SK-N-SH (cell line): ENCODE results near the gene IGF1R. TPM values are rescaled to one million over a fixed set of nuclear protein-coding genes. Genes with fewer than 3 reads are reported as not detected.

Source experiments
- CTCF ChIA-PET: fragments of 300-600, 350-600 bp; formaldehyde crosslinking; extraction: SDS; loops from one replicate; lab custom pipeline; 2021; lab: Yijun Ruan, JAX
- POLR2A ChIA-PET: fragments of 350-600 bp; sonication (Branson Sonifier 250); formaldehyde crosslinking; extraction: SDS; loops from one replicate; lab custom pipeline; 2020; ENCODE audit warnings: antibody characterized with exemption, inconsistent platforms; lab: Yijun Ruan, JAX
- DNase-seq: peaks from one replicate; pipeline ENCODE4 v3.0.0; 2012
- H2AFZ ChIP-seq: fragments of 200-600 bp; sonication (generic); 2 replicates; pipeline ENCODE4 v1.8.1; 2016; ENCODE audit warnings: antibody characterized with exemption, mild to moderate bottlenecking, low read depth
- H3F3A ChIP-seq: fragments of 200-600 bp; sonication (generic); replicated peaks from 2 replicates; pipeline ENCODE3; 2016; ENCODE audit warnings: antibody characterized with exemption, mild to moderate bottlenecking; ENCODE audit not compliant: insufficient read depth
- H3K27ac ChIP-seq, 2 experiments: fragments of 200-500 bp in 1 of 2; fragments of 200-600 bp in 1 of 2; sonication (Bioruptor generic) in 1 of 2; sonication (generic), shearing (Covaris generic) in 1 of 2; 2 replicates each; pipeline versions ENCODE4 v1.5.1 to v1.6.1; 2014 to 2016; ENCODE audit warnings: low read depth in 2 of 2, inconsistent platforms in 1 of 2, low read length in 1 of 2, mild to moderate bottlenecking in 1 of 2, mixed read lengths in 1 of 2
- H3K27me3 ChIP-seq: fragments of 200-600 bp; sonication (generic), shearing (Covaris generic); 2 replicates; pipeline ENCODE4 v1.6.1; 2016; ENCODE audit warnings: mixed run types; ENCODE audit not compliant: insufficient read depth
- H3K36me3 ChIP-seq, 2 experiments: fragments of 200-500 bp in 1 of 2; fragments of 200-600 bp in 1 of 2; sonication (Bioruptor generic) in 1 of 2; sonication (generic) in 1 of 2; replicated peaks in 1 of 2; 2 replicates each; pipeline versions ENCODE3 to v1.5.1; 2014 to 2016; ENCODE audit warnings: low read length in 1 of 2, mild to moderate bottlenecking in 1 of 2; ENCODE audit not compliant: insufficient read depth in 2 of 2, control insufficient read depth in 1 of 2
- H3K4me1 ChIP-seq, 2 experiments: fragments of 200-500 bp in 1 of 2; fragments of 200-600 bp in 1 of 2; sonication (Bioruptor generic) in 1 of 2; sonication (generic), shearing (Covaris generic) in 1 of 2; 2 replicates each; pipeline versions ENCODE4 v1.5.1 to v1.6.1; 2014 to 2016; ENCODE audit warnings: low read depth in 1 of 2, low read length in 1 of 2, mixed run types in 1 of 2; ENCODE audit not compliant: insufficient read depth in 2 of 2, control insufficient read depth in 1 of 2
- H3K4me2 ChIP-seq: fragments of 200-600 bp; sonication (generic), shearing (Covaris generic); 2 replicates; pipeline ENCODE4 v1.6.1; 2017; ENCODE audit warnings: mixed run types
- H3K4me3 ChIP-seq, 2 experiments: fragments of 200-500 bp in 1 of 2; fragments of 200-600 bp in 1 of 2; sonication (Bioruptor generic) in 1 of 2; sonication (generic), shearing (Covaris generic) in 1 of 2; 2 replicates each; pipeline versions ENCODE4 v1.5.1 to v1.8.1; 2014 to 2016; ENCODE audit warnings: low read depth in 2 of 2, inconsistent platforms in 1 of 2, low read length in 1 of 2, mild to moderate bottlenecking in 1 of 2, mixed read lengths in 1 of 2, moderate library complexity in 1 of 2
- H3K79me2 ChIP-seq: fragments of 200-600 bp; sonication (generic); 2 replicates; pipeline ENCODE4 v1.8.1; 2017; ENCODE audit warnings: mild to moderate bottlenecking; ENCODE audit not compliant: insufficient read depth
- H3K9ac ChIP-seq: fragments of 200-600 bp; sonication (generic); 2 replicates; pipeline ENCODE4 v1.6.1; 2017; ENCODE audit warnings: mixed run types
- H3K9me2 ChIP-seq: fragments of 200-600 bp; sonication (generic); 2 replicates; pipeline ENCODE4 v1.6.1; 2017; ENCODE audit warnings: mixed run types
- H3K9me3 ChIP-seq: fragments of 200-600 bp; sonication (generic); 2 replicates; pipeline ENCODE4 v1.6.1; 2017; ENCODE audit warnings: mixed run types, mild to moderate bottlenecking, moderate library complexity
- H4K20me1 ChIP-seq: fragments of 200-600 bp; sonication (generic); 2 replicates; pipeline ENCODE4 v1.6.1; 2017; ENCODE audit warnings: mild to moderate bottlenecking, mixed run types; ENCODE audit not compliant: insufficient read depth
- CHD2 ChIP-seq: fragments of 150-350 bp; IDR thresholded peaks from 2 replicates; pipeline ENCODE4 v1.6.1; 2018; ENCODE audit warnings: low read length; ENCODE audit not compliant: partially characterized antibody
- EP300 ChIP-seq, 2 experiments: IDR thresholded peaks; 2 replicates each; pipeline versions ENCODE4 v1.4.0 to v1.6.1; 2012; ENCODE audit warnings: borderline replicate concordance in 1 of 2, low read depth in 1 of 2, low read length in 1 of 2
- EZH2phosphoT487 ChIP-seq: fragments of 200-600 bp; sonication (generic); IDR thresholded peaks from 2 replicates; pipeline ENCODE4 v1.6.1; 2017; ENCODE audit warnings: low read depth, mixed run types, mild to moderate bottlenecking, antibody characterized with exemption, moderate library complexity, borderline replicate concordance
- FOSL2 ChIP-seq: IDR thresholded peaks from 2 replicates; pipeline ENCODE4 v1.4.0; 2012; ENCODE audit warnings: low read depth, mild to moderate bottlenecking, moderate library complexity, borderline replicate concordance
- FOXM1 ChIP-seq: IDR thresholded peaks from 2 replicates; pipeline ENCODE4 v1.4.0; 2012; ENCODE audit warnings: low read depth, mild to moderate bottlenecking
- GABPA ChIP-seq: IDR thresholded peaks from 2 replicates; pipeline ENCODE4 v1.4.0; 2012; ENCODE audit warnings: low read depth, mild to moderate bottlenecking
- GATA2 ChIP-seq: sonication (generic); formaldehyde crosslinking; IDR thresholded peaks from 2 replicates; pipeline ENCODE4 v1.5.0; 2020; ENCODE audit warnings: mild to moderate bottlenecking, missing genetic modification reagents
- JUND ChIP-seq: IDR thresholded peaks from 2 replicates; pipeline ENCODE4 v1.4.0; 2012
- MAX ChIP-seq: IDR thresholded peaks from 2 replicates; pipeline ENCODE4 v1.4.0; 2012; ENCODE audit warnings: low read depth
- MEF2A ChIP-seq: IDR thresholded peaks from 2 replicates; pipeline ENCODE4 v1.4.0; 2012; ENCODE audit warnings: low read depth, borderline replicate concordance
- MXI1 ChIP-seq: IDR thresholded peaks from 2 replicates; pipeline ENCODE4 v1.6.1; 2012; ENCODE audit warnings: mild to moderate bottlenecking, low read depth, low read length, improper control_type of control experiment
- NFIC ChIP-seq: IDR thresholded peaks from 2 replicates; pipeline ENCODE4 v1.4.0; 2012; ENCODE audit warnings: borderline replicate concordance
- NRF1 ChIP-seq: IDR thresholded peaks from 2 replicates; pipeline ENCODE4 v1.6.1; 2012; ENCODE audit warnings: low read depth, mild to moderate bottlenecking, low read length
- PBX3 ChIP-seq: IDR thresholded peaks from 2 replicates; pipeline ENCODE4; 2012
- POLR2AphosphoS5 ChIP-seq: IDR thresholded peaks from 2 replicates; pipeline ENCODE4 v1.6.1; 2012; ENCODE audit warnings: low read depth, low read length
- RCOR1 ChIP-seq: fragments of 150-350 bp; IDR thresholded peaks from 2 replicates; pipeline ENCODE4 v1.6.1; 2017; ENCODE audit warnings: antibody characterized with exemption, low read length
- RXRA ChIP-seq: IDR thresholded peaks from 2 replicates; pipeline ENCODE4 v1.4.0; 2012; ENCODE audit warnings: low read depth, mild to moderate bottlenecking, borderline replicate concordance
- TAF1 ChIP-seq: IDR thresholded peaks from 2 replicates; pipeline ENCODE4 v1.6.1; 2012; ENCODE audit warnings: low read depth, mild to moderate bottlenecking, low read length, moderate library complexity, borderline replicate concordance
- TCF12 ChIP-seq: IDR thresholded peaks from 2 replicates; pipeline ENCODE4 v1.4.0; 2012
- TEAD4 ChIP-seq: IDR thresholded peaks from 2 replicates; pipeline ENCODE4 v1.4.0; 2012; ENCODE audit warnings: mild to moderate bottlenecking, borderline replicate concordance; ENCODE audit not compliant: insufficient read depth
- USF1 ChIP-seq: IDR thresholded peaks from 2 replicates; pipeline ENCODE4 v1.4.0; 2012; ENCODE audit warnings: low read depth, borderline replicate concordance
- USF2 ChIP-seq: fragments of 150-350 bp; IDR thresholded peaks from 2 replicates; pipeline ENCODE4 v1.6.1; 2017; ENCODE audit warnings: antibody characterized with exemption, low read length, low read depth, borderline replicate concordance
- ZBTB33 ChIP-seq: IDR thresholded peaks from 2 replicates; pipeline ENCODE4 v1.4.0; 2012; ENCODE audit warnings: low read depth, borderline replicate concordance
- WGBS: methylation state at CpG from one replicate; pipeline ENCODE4 v1.1.6; 2017; ENCODE audit warnings: low lambda C conversion rate; 5-methylcytosine and 5-hydroxymethylcytosine counted together
- polyA plus RNA-seq, 3 experiments: library from polyadenylated mRNA; depleted of rRNA; stranded (reverse); fragments of >200 nt; gene quantifications; 2 replicates each; pipeline ENCODE4 v1.2.3, GENCODE V29; 2012

IGF1R gene
- polyA plus RNA-seq, 1 of the 3 experiments (the other 2 are of a cell fraction), result 9.5 TPM

GRCh38 chr15:98983334-98983733 is 335.0 kb downstream of the IGF1R start:
- no peaks in the 10 kb centered on the region for H3K79me2 ChIP-seq
- 43% methylated on average over 2 of the region's 2 CpGs for WGBS
- POLR2A ChIA-PET, result no interaction called here
- H3F3A ChIP-seq, result peaks cover 3% of the 10 kb centered on the region
- no peaks in the 10 kb centered on the region for H3K9me2 ChIP-seq
- H4K20me1 ChIP-seq, result no peaks in the 10 kb centered on the region
- H2AFZ ChIP-seq, result peak overlapping the region; percentile 45
- H3K27ac ChIP-seq, result peak overlapping the region in 1 of 2 experiments; percentile 20; a peak in 2 of 4 replicates
- H3K27me3 ChIP-seq, result no peaks in the 10 kb centered on the region; the same call in 1 of the 2 replicates
- no peaks in the 10 kb centered on the region for H3K36me3 ChIP-seq
- no peak overlapping the region for H3K9ac ChIP-seq
- DNase-seq, result no peak
- no peaks in the 10 kb centered on the region for H3K9me3 ChIP-seq
- H3K4me1 ChIP-seq, result no peaks in the 10 kb centered on the region
- CTCF ChIA-PET, result no interaction called here
- H3K4me2 ChIP-seq, result no peak overlapping the region
- TF ChIP-seq TCF12 (peak; percentile 19; the same call in 1 of the 2 replicates), USF1 (no peak), GABPA (no peak), RXRA (peak; percentile 66; the same call in 1 of the 2 replicates), POLR2AphosphoS5 (no peak), MEF2A (peak; percentile 56; the same call in 1 of the 2 replicates), NFIC (peak; percentile 46; the same call in 1 of the 2 replicates), PBX3 (peak; percentile 21; the same call in 1 of the 2 replicates), JUND (peak; percentile 46; the same call in 1 of the 2 replicates), FOSL2 (peak; percentile 61; the same call in 1 of the 2 replicates)
- no peak overlapping the region for H3K4me3 ChIP-seq

- H3K36me3 ChIP-seq, result no peaks in the 10 kb centered on the region
- H3K27ac ChIP-seq, result no peak overlapping the region
- no peaks in the 10 kb centered on the region; the same call in 1 of the 2 replicates for H3K27me3 ChIP-seq
- H2AFZ ChIP-seq, result no peak overlapping the region
- H3K4me3 ChIP-seq, result no peak overlapping the region
- CTCF ChIA-PET, result no interaction called here
- H3K9me3 ChIP-seq, result no peaks in the 10 kb centered on the region
- H3F3A ChIP-seq, result peaks cover 3% of the 10 kb centered on the region
- H3K9me2 ChIP-seq, result no peaks in the 10 kb centered on the region
- no peaks in the 10 kb centered on the region for H3K79me2 ChIP-seq
- no peaks in the 10 kb centered on the region for H3K4me1 ChIP-seq
- POLR2A ChIA-PET, result no interaction called here
- no peak overlapping the region for H3K4me2 ChIP-seq
- WGBS, result 17% methylated on average over 1 of the region's 1 CpG
- DNase-seq, result no peak
- H3K9ac ChIP-seq, result no peak overlapping the region
- no peaks in the 10 kb centered on the region for H4K20me1 ChIP-seq
- TF ChIP-seq USF2 (no peak), TEAD4 (no peak), MEF2A (no peak), FOXM1 (no peak), EZH2phosphoT487 (no peak), TAF1 (no peak), CHD2 (no peak), MXI1 (no peak), ZBTB33 (no peak), GATA2 (no peak), MAX (no peak), PBX3 (no peak), NRF1 (no peak), RXRA (no peak), TCF12 (no peak), RCOR1 (no peak), EP300 (IDR thresholded peaks at IDR 0.05; ENCODE audit: borderline replicate concordance in 1 of 2, low read depth in 1 of 2, low read length in 1 of 2) (no peak)
These were observed 337.9 kb downstream of the IGF1R start for GRCh38 chr15:98986281-98986680.
